Bronchial smooth muscle cell (primary cell): ENCODE data around the gene CCDC157. TPM values are rescaled to one million over a fixed set of nuclear protein-coding genes. Genes with fewer than 3 reads are reported as not detected.

Experiments used
- total RNA-seq: library from RNA; depleted of rRNA; stranded (reverse); fragments of >200 nt; gene quantifications from 2 replicates; pipeline ENCODE4 v1.2.1, GENCODE V29; 2014

Gene CCDC157
- total RNA-seq = 1.4 and 1.9 TPM in 2 replicates

DNA sequence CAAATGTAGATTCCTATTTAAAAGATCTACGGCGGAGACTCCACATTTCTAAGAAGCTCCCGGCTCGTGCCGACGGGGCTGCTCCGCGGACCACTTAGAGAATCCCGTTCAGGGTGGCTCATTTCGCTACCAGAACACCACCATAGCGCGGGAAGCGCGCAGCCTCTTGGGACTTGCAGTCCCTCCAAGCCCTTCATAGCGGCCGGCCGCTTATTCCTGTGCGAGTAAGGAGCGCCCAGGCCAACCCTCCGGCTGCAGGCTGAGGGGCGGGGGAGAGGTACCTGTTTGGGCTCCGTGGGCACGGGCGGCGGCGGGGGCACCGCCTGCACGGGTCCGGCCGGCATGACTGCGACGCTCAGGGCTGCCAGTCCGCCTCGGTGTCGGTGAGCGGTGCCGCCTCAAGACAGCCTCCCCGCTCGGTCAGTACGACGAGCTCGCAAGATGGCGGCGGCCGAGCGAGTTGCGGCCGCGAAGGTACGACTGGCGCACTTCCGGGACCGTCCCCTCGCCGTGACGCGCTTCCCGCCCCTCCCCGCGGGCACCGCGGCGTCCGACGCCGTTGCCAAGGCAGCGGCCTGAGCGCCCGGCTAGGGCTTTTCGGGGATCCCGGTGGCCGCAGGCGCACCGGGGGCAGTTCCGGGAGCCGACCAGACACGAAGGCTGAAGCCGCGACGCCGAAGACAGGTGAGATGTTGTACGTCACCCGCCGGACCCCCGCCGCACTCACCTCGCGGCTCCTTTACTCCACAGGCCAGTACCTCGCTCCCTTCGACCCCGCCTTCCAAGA lies at the start of gene CCDC157, which contains the start of gene SF3A1:
CCDC157 (plus strand) TSS at position 559 of the 787 bp plus-strand sequence. CDS start 8,994 bp downstream, outside the sequence.
SF3A1 (minus strand) TSS at position 446 of the 787 bp plus-strand sequence; CDS start at position 344, 102 bp downstream.

DNA sequence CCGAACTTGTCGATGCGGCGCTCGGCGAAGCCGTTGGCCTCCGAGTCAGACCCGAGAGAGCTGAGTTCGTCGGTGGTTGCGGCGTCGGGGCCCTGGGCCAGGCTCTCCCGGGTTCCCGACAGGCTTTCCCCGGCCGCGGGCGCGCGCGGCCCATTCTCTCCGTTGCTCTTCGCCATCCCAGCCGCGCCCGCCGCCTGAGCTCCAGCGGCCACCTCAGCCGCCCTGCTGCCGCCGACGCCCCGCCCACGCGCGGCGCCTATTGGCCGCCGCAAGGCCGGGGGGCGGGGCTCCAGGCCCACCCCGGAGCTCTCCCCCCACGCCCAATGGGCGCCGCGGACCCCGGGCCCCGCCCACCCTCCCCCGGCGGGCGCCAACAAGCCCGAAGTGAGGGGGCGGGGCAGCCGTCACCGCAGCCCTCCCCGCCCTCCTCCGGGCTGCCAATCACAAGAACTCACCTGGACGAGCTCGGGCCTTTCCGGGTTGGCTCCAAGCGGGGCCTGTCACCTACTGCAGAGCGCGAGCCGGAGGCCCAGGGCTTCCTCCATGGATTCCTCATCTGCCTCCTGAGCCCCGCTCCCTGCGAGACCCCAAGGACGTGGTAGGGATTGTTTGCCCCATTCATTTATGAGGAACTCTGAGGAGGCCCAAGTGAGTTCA lies 30.0 kb upstream of the CCDC157 start, which contains the start of gene TBC1D10A:
TBC1D10A (minus strand) TSS at position 236 of the 657 bp plus-strand sequence; CDS start at position 176, 60 bp downstream.

DNA sequence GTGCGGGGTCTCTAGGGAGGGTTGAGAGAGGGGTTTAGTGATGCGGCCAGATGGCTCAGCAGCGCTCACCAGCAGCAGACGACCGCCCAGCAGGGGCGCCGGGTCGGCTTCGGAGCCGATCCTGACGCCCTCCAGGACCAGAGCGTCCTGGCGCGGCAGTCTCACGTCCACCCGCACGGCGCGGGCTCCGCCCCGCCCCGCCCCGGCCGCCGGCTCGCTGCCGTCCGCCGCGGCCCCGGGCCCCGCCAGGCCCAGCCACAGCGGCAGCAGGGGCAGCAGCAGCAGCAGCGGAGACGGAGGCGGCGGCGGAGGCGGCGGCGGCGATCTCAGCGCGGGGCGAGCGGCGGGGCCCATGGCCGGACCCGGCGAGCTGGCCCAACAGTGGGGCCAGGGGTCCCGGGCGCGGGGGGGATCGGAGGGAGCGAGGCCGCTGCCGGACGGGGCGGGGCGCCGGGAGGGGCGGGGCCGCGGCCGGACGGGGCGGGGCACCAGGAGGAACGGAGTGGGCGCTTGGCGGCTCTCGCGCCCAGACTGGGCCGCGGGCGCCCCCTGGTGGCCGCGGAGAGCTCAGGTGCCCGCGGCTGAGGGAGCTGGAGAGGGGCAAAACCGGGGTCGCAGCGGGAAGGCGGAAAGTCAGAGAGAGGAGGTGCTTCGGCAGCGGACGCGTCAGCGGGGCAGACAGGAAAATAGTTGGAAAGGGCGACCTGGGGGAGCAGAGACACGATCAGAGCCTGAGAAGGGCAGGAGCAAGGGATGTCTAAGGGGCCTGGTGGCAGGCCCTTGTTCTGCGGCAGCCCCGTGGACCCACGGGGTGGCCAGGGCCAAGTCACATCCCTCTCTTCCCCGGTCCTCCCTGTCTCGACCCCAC lies 30.4 kb downstream of the CCDC157 start, which contains the start of gene RNF215:
RNF215 (minus strand) TSS at position 452 of the 868 bp plus-strand sequence; CDS start at position 354, 98 bp downstream.

DNA sequence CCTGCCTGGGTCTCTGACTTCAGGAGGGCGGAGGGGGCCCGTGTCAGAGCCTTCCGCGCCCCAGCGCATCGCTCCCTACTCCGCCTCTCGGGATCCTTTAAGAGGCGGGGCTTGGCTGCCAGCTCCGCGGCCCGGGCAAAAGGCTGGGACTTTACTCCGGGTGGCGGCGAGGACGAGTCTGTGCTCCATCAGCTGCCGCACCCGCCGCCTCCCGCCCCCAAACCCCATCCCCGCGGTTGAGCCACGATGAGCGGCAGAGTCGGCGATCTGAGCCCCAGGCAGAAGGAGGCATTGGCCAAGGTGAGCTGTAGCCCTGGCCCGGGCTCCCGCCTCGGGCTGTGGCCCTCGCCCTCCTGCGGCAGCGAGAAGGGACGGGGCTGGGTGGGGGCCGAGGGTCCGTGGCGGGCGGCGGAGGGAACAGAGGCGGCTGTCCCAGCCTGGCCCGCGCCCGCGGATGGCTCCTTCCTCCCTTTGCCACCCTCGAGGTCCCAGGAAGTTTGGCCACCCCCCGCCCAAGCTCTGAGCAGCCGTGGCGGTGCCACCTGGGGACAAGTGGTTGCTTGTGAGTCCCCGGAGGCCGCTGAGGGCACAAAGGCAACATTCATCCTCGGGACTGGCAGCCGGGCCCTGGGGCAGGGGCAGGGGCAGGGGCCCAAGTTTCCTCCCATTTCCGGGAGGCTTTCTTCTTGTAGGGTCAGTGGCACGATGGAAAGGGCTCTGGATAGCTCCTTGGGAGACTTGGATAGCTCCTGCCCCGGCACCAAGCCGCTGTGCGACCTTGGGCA lies 40.3 kb downstream of the CCDC157 start, which contains the start of gene SEC14L2:
SEC14L2 (plus strand) TSS at position 148 of the 785 bp plus-strand sequence; CDS start at position 247, 99 bp downstream.

DNA sequence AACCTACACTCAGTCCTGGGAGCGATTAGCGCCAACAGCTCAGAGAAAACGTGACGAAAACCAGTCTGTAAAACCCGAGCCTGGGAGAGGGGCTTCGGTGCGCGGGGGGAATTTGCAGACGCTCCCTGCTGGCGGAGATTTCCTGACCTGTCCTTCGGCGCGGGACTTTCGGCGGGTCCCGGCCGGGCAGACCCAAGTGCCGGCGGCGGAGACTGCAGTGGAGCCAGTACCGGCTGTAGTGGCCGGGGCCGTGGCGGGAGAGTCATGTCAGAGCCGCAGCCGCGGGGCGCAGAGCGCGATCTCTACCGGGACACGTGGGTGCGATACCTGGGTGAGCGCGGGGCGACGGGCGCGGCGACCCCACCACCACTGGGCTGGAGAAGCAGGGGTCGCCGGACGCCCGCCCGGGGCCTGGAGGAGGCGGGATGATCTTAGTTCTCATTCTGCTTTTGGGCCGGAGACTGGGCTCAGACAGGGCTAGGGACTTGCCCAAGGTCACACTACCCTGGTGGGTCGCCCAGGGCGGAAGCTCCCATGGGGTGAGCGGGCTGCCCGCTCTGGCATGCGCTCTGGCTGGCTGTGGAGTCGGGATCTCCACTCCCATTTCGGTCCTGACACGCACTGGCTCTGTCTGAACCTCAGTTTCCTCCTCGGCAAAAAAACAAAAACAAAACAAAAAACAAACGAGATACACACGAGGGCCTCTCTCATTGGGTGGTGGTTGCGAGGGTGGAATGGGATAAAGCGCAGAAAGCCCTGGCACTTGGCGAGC lies 69.0 kb downstream of the CCDC157 start, which contains the start of gene MTFP1:
MTFP1 (plus strand) TSS at position 153 of the 772 bp plus-strand sequence; CDS start at position 265, 112 bp downstream.

Other genes with a start within 250 kb of the CCDC157 start
- 12.8 and 33.7 TPM in 2 replicates for gene LIF, start 110.2 kb upstream of the CCDC157 start, total RNA-seq
- not detected in 2 replicates for gene OSM, start 90.2 kb upstream of the CCDC157 start, total RNA-seq
- 7.3 and 12.6 TPM in 2 replicates for gene CASTOR1, start 67.5 kb upstream of the CCDC157 start, total RNA-seq
- gene TBC1D10A, start 30.1 kb upstream of the CCDC157 start, total RNA-seq = 8.5 and 10.1 TPM in 2 replicates
- gene SF3A1, start 113 bp upstream of the CCDC157 start, total RNA-seq = 12.8 and 25.2 TPM in 2 replicates
- 22.1 and 29.5 TPM in 2 replicates for gene RNF215, start 30.4 kb downstream of the CCDC157 start, total RNA-seq
- 9.1 and 19.1 TPM in 2 replicates for gene SEC14L2, start 40.0 kb downstream of the CCDC157 start, total RNA-seq
- 2.0 TPM in 2 replicates for gene MTFP1, start 68.8 kb downstream of the CCDC157 start, total RNA-seq
- not detected in 2 replicates for gene SEC14L3, start 115.0 kb downstream of the CCDC157 start, total RNA-seq
- under 0.01 TPM in 1 of 2 replicates, not detected in the other for gene SEC14L4, start 148.7 kb downstream of the CCDC157 start, total RNA-seq
- 0.16 and 0.60 TPM in 2 replicates for gene SEC14L6, start 189.7 kb downstream of the CCDC157 start, total RNA-seq
- not detected in 2 replicates for gene GAL3ST1, start 217.7 kb downstream of the CCDC157 start, total RNA-seq
- gene PES1, start 234.9 kb downstream of the CCDC157 start, total RNA-seq = 77.9 and 102 TPM in 2 replicates